Measurements from ENCODE around the gene RIPK4. TPM values are rescaled to one million over a fixed set of nuclear protein-coding genes. Genes with fewer than 3 reads are reported as not detected.

The RIPK4 gene
- total RNA-seq, 3 donors from 2014 or later: 15.7 to 30.3 TPM; not detected in 1

- H3K36me3 ChIP-seq: peaks cover 5% of the 10 kb centered on the region
- peaks cover 11 to 16% of the 10 kb centered on the region in 2 donors for H3K9me3 ChIP-seq
- no peak overlapping the region for H3K27ac ChIP-seq
- H3K4me1 ChIP-seq: no peaks in the 10 kb centered on the region
- H3K4me3 ChIP-seq: no peak overlapping the region
- H3K27me3 ChIP-seq: no peaks in the 10 kb centered on the region
- intact Hi-C loops (cut with DNase I; ENCODE audit: low total_unique reads): no loop called here
- no peak for DNase-seq (ENCODE audit: low spot score in 2 of 2)
- TF ChIP-seq, protein P1, sequence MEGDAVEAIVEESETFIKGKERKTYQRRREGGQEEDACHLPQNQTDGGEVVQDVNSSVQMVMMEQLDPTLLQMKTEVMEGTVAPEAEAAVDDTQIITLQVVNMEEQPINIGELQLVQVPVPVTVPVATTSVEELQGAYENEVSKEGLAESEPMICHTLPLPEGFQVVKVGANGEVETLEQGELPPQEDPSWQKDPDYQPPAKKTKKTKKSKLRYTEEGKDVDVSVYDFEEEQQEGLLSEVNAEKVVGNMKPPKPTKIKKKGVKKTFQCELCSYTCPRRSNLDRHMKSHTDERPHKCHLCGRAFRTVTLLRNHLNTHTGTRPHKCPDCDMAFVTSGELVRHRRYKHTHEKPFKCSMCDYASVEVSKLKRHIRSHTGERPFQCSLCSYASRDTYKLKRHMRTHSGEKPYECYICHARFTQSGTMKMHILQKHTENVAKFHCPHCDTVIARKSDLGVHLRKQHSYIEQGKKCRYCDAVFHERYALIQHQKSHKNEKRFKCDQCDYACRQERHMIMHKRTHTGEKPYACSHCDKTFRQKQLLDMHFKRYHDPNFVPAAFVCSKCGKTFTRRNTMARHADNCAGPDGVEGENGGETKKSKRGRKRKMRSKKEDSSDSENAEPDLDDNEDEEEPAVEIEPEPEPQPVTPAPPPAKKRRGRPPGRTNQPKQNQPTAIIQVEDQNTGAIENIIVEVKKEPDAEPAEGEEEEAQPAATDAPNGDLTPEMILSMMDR (IDR thresholded peaks at IDR 0.05): no peak
- TF ChIP-seq POLR2A (IDR thresholded peaks at IDR 0.05) (no peak), POLR2AphosphoS5 (IDR thresholded peaks at IDR 0.05) (no peak)
These were observed 30.4 kb downstream of the RIPK4 start for GRCh38 chr21:41736423-41736822.

DNA sequence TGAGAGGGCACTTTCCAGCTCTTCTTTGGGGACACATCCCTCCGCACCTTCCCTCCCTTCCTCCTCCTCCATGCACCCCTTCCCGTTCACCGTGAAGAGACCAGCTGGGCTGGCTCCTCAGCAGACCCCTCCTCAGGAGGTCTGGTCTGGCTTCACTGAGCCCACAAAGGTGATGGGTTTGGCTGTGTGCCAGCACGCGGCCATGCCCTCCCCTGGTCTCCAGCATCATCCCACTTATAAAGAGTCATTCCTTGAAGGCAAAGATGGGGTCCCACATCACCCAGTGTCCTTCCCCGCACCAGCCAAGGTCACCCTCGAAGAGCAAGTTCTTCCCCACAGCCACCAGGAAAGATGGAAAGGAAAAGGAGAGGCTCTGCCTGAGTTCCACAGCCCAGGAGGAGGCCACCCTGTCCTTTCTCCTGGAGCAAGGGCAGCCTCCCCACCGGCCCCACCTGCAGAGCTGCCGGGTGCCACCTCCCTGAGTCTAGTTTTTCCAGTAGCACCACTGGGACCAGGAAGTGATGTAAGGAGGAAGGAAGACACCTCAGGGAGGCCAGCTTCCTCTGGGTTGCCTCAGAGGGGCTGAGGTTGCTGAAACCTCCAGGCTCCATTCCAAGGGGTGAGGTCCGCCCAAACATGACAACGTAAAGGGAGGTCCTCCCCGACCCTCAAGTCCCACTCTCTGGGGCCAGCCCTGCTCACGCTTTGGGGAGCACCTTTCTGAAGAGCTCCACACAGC, 32.7 kb downstream of the RIPK4 start:
- H3K4me3 ChIP-seq: no peak overlapping the region
- H3K27me3 ChIP-seq: no peaks in the 10 kb centered on the region
- no peaks in the 10 kb centered on the region for H3K36me3 ChIP-seq
- no peak for TF ChIP-seq POLR2A (IDR thresholded peaks at IDR 0.05)
- no peak for TF ChIP-seq POLR2AphosphoS5 (IDR thresholded peaks at IDR 0.05)
- TF ChIP-seq, protein P1 (IDR thresholded peaks at IDR 0.05): no peak
- no peak for DNase-seq (ENCODE audit: low spot score in 2 of 2)
- peaks cover 11 to 16% of the 10 kb centered on the region in 2 donors for H3K9me3 ChIP-seq
- no peaks in the 10 kb centered on the region for H3K4me1 ChIP-seq
- intact Hi-C loops (cut with DNase I; ENCODE audit: low total_unique reads): no loop called here
- no peak overlapping the region for H3K27ac ChIP-seq

GRCh38 chr21:41731081-41731480, 35.8 kb downstream of the RIPK4 start:
- Histone ChIP-seq H3K4me1 (peaks cover 3 to 7% of the 10 kb centered on the region in 2 donors), H3K4me3 (no peak overlapping the region), H3K9me3 (peaks cover 0 to 7% of the 10 kb centered on the region in 2 donors), H3K27me3 (no peaks in the 10 kb centered on the region), H3K27ac (no peak overlapping the region), H3K36me3 (no peaks in the 10 kb centered on the region)
- no peak for TF ChIP-seq POLR2A (IDR thresholded peaks at IDR 0.05)
- intact Hi-C loops (cut with DNase I; ENCODE audit: low total_unique reads): no loop called here
- no peak for DNase-seq (ENCODE audit: low spot score in 2 of 2)

DNA sequence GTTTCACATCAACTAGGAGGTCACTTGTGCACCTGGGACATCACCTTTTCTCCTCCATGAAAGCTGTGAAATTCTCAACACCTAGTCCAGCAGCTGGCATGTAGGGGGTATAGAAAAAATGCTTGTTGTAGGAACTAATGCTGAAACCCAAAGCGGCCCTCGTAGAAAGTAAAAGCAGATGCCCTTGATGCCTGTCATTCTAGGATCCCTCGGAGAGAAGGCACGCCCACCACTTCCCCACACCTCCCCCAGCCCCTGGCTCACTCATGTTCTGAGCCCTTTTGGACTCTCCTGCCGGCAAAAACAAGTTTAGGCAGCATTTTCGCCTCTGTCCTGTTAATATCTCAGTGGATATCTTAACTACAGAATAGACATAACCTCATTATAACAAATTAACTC, 36.5 kb downstream of the RIPK4 start:
- TF ChIP-seq POLR2A (IDR thresholded peaks at IDR 0.05) (no peak), POLR2AphosphoS5 (IDR thresholded peaks at IDR 0.05) (no peak)
- TF ChIP-seq, protein P1 (IDR thresholded peaks at IDR 0.05): no peak
- no peak for DNase-seq (ENCODE audit: low spot score in 2 of 2)
- Histone ChIP-seq H3K36me3 (no peaks in the 10 kb centered on the region), H3K4me1 (peaks cover 3 to 7% of the 10 kb centered on the region in 2 donors), H3K9me3 (peaks cover 0 to 7% of the 10 kb centered on the region in 2 donors), H3K4me3 (no peak overlapping the region), H3K27ac (no peak overlapping the region), H3K27me3 (no peaks in the 10 kb centered on the region)
- intact Hi-C loops (cut with DNase I; ENCODE audit: low total_unique reads): loop anchor here (1.0 kb wide), 1 partner anchor 23 kb away; no protein-coding TSS in a partner anchor

DNA sequence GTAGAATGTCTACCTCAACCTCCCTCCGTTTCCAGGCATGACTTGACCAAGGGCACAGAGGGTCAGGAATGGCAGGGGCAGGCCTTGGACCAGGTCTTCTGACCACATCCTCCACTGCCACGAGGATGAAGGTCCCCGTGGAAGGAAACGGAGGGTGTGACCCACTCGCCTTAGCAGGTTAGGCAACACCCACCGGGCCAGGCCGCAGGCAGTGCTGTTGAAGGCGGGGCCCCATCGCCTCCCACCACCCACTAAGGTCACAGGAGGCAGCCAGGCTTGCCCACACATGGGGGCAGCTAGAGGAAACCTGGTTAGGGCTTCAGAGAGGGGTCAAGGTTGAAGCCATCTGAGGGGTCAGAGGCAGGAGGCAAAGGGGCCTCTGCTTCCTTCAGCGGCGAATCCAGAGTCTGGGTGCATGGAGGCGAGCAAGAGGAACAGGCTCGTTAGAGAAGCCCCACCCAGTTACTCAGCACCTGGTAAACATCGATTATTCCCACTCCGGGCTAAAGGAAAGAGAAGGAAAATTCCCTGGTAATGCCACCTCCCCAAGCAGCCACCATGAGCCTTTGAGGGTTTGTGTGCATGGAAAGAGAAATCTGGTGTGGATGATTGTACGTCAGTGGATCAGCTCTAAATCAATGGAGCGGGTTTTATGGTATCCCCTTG, 37.0 kb downstream of the RIPK4 start:
- Histone ChIP-seq H3K36me3 (no peaks in the 10 kb centered on the region), H3K27me3 (no peaks in the 10 kb centered on the region), H3K4me3 (no peak overlapping the region), H3K9me3 (peaks cover 0 to 7% of the 10 kb centered on the region in 2 donors), H3K27ac (no peak overlapping the region), H3K4me1 (peaks cover 3 to 7% of the 10 kb centered on the region in 2 donors)
- intact Hi-C loops (cut with DNase I; ENCODE audit: low total_unique reads): loop anchor here (1.0 kb wide), 1 partner anchor 23 kb away; no protein-coding TSS in a partner anchor
- TF ChIP-seq POLR2AphosphoS5 (IDR thresholded peaks at IDR 0.05) (no peak), POLR2A (IDR thresholded peaks at IDR 0.05) (no peak)
- TF ChIP-seq, protein P1 (IDR thresholded peaks at IDR 0.05): no peak
- no peak for DNase-seq (ENCODE audit: low spot score in 2 of 2)

Measured in breast epithelium (tissue), 4 donors.